Stomach (tissue), 4 donors: ENCODE results near the gene NRM.

Experiments
- EP300 ChIP-seq: sonication (generic); formaldehyde crosslinking; IDR thresholded peaks from one replicate; pipeline ENCODE4 v1.6.1; 2017; ENCODE audit warnings: antibody characterized with exemption
- POLR2A ChIP-seq, 4 donors: fragments of 450-650 bp; IDR thresholded peaks; one replicate each; pipeline ENCODE4 v1.6.1; 2016; ENCODE audit warnings: antibody characterized with exemption in 4 of 4, control low read depth in 2 of 4, mild to moderate bottlenecking in 1 of 4, moderate library complexity in 1 of 4
- TF ChIP-seq, protein P1 (sequence below), 7 experiments: fragments of 450-650 bp in 4 of 7; fragments of 200-600 bp in 3 of 7; sonication (generic) in 3 of 7; IDR thresholded peaks; one replicate each; pipeline ENCODE4 v1.5.1; 2016 to 2019; ENCODE audit warnings: antibody characterized with exemption in 7 of 7, control low read depth in 2 of 7, mild to moderate bottlenecking in 1 of 7

DNA sequence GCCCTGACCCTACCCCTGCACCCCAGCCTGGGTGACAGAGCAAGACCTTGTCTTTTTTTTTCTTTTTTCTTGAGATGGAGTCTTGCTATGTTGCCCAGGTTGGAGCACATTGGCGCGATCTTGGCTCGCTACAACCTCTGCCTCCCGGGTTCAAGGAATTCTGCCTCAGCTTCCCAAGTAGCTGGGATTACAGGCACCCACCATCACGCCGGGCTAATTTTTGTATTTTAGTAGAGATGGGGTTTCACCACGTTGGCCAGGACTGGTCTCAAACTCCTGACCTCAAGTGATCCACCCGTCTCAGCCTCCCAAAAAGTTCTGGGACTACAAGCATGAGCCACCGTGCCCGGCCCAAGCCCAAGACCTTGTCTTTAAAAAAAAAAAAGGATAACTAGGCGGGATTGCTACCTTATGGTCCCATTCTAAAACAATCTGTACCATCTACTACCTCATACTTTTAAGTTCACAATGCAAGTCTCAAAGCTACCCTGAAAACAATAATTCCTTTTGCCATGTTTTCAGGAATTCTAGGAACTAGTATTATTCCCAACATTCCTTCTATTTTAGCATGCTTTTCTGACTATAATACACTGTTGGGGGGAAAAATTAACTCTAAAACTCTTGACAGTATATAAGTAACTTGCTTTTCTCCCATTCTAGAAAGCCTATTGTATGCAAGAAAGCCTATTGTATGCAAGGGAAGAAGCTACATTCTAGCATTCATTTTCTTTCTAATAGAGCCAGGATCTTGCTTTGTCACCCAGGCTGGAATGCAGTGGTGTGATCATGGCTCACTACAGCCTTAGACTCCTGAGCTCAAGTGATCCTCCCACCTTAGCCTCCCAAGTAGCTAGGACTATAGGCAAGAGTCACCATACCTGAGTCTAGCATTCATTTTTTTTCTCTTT lies 36.0 kb upstream of the NRM start:
- TF ChIP-seq, protein P1, sequence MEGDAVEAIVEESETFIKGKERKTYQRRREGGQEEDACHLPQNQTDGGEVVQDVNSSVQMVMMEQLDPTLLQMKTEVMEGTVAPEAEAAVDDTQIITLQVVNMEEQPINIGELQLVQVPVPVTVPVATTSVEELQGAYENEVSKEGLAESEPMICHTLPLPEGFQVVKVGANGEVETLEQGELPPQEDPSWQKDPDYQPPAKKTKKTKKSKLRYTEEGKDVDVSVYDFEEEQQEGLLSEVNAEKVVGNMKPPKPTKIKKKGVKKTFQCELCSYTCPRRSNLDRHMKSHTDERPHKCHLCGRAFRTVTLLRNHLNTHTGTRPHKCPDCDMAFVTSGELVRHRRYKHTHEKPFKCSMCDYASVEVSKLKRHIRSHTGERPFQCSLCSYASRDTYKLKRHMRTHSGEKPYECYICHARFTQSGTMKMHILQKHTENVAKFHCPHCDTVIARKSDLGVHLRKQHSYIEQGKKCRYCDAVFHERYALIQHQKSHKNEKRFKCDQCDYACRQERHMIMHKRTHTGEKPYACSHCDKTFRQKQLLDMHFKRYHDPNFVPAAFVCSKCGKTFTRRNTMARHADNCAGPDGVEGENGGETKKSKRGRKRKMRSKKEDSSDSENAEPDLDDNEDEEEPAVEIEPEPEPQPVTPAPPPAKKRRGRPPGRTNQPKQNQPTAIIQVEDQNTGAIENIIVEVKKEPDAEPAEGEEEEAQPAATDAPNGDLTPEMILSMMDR (IDR thresholded peaks at IDR 0.05), result no peak
- TF ChIP-seq POLR2A (IDR thresholded peaks at IDR 0.05), result no peak
- TF ChIP-seq EP300, result no peak
